Measurements from ENCODE around the gene CTBS. TPM values are rescaled to one million over a fixed set of nuclear protein-coding genes. Genes with fewer than 3 reads are reported as not detected.
"Not testable (repeated sequence)": the region's sequence is repeated elsewhere in the genome, so short reads cannot be mapped to it uniquely, and the experiment has no call there.

CTBS gene
- total RNA-seq, 1 donor from 2014 or later = 3.6 TPM

GRCh38 chr1:84510165-84510564 lies 64.1 kb downstream of the CTBS start:
- Mint-ChIP-seq H3K4me1 (no peaks in the 10 kb centered on the region), H3K36me3 (ENCODE audit: low read depth) (peaks cover 20% of the 10 kb centered on the region), H3K27ac (ENCODE audit: unreplicated experiment) (no peak overlapping the region), H3K4me3 (no peak overlapping the region), H3K9me3 (peaks cover 10% of the 10 kb centered on the region), H3K27me3 (ENCODE audit: low read depth) (no peaks in the 10 kb centered on the region)
- TF ChIP-seq, protein P1, sequence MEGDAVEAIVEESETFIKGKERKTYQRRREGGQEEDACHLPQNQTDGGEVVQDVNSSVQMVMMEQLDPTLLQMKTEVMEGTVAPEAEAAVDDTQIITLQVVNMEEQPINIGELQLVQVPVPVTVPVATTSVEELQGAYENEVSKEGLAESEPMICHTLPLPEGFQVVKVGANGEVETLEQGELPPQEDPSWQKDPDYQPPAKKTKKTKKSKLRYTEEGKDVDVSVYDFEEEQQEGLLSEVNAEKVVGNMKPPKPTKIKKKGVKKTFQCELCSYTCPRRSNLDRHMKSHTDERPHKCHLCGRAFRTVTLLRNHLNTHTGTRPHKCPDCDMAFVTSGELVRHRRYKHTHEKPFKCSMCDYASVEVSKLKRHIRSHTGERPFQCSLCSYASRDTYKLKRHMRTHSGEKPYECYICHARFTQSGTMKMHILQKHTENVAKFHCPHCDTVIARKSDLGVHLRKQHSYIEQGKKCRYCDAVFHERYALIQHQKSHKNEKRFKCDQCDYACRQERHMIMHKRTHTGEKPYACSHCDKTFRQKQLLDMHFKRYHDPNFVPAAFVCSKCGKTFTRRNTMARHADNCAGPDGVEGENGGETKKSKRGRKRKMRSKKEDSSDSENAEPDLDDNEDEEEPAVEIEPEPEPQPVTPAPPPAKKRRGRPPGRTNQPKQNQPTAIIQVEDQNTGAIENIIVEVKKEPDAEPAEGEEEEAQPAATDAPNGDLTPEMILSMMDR (conservative IDR thresholded peaks at IDR 0.05) = no peak
- DNase-seq (ENCODE audit: low read depth, low spot score) = no peak

DNA sequence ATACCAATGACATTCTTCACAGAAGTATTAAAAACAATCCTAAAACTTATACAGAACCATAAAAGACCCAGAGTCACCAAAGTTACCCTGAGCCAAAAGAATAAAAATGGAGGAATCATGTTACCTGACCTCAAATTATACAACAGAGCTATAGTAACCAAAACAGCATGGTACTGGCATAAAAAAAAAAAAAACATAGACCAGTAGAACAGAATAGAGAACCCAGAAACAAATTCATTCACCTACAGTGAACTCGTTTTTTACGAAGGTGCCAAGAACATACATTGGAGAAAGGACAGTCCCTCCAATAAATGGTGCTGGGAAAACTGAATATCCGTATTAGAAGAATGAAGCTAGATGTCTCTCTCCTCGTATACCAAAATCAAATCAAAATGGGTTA lies 65.2 kb downstream of the CTBS start:
- TF ChIP-seq, protein P1 (conservative IDR thresholded peaks at IDR 0.05) = no peak
- H3K9me3 Mint-ChIP-seq = peaks cover 10% of the 10 kb centered on the region
- peaks cover 10% of the 10 kb centered on the region for H3K4me1 Mint-ChIP-seq
- no peak for DNase-seq (ENCODE audit: low read depth, low spot score)
- H3K27ac Mint-ChIP-seq (ENCODE audit: unreplicated experiment) = no peak overlapping the region
- H3K4me3 Mint-ChIP-seq = peak overlapping the region; percentile 52
- peaks cover 20% of the 10 kb centered on the region for H3K36me3 Mint-ChIP-seq (ENCODE audit: low read depth)
- H3K27me3 Mint-ChIP-seq (ENCODE audit: low read depth) = no peaks in the 10 kb centered on the region

- Mint-ChIP-seq H3K36me3 (ENCODE audit: low read depth) (peaks cover 20% of the 10 kb centered on the region), H3K27me3 (ENCODE audit: low read depth) (no peaks in the 10 kb centered on the region), H3K27ac (ENCODE audit: unreplicated experiment) (no peak overlapping the region), H3K9me3 (peaks cover 10% of the 10 kb centered on the region), H3K4me3 (peak overlapping the region; percentile 52), H3K4me1 (peaks cover 15% of the 10 kb centered on the region)
- TF ChIP-seq, protein P1 (conservative IDR thresholded peaks at IDR 0.05) = no peak
- no peak for DNase-seq (ENCODE audit: low read depth, low spot score)
These were observed 65.7 kb downstream of the CTBS start for GRCh38 chr1:84508510-84508909.

DNA sequence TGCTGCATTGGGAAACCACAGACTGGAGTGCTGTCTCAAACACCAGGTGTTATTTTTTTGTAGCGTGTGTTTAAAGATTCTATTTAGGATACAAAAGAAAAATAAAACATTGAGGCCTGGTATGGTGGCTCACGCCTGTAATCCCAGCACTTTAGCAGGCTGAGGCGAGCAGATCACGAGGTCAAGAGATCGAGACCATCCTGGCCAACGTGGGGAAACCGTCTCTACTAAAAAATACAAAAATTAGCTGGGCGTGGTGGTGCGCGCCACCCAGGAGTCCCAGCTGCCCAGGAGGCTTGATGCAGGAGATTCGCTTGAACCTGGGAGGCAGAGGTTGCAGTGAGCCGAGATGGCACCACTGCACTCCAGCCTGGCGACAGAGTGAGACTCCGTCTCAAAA lies 66.4 kb downstream of the CTBS start:
- peaks cover 21% of the 10 kb centered on the region for H3K4me1 Mint-ChIP-seq
- peaks cover 20% of the 10 kb centered on the region for H3K36me3 Mint-ChIP-seq (ENCODE audit: low read depth)
- H3K4me3 Mint-ChIP-seq; H3K27ac Mint-ChIP-seq (ENCODE audit: unreplicated experiment); H3K27me3 Mint-ChIP-seq (ENCODE audit: low read depth); DNase-seq (ENCODE audit: low read depth, low spot score): not testable (repeated sequence)
- peaks cover 10% of the 10 kb centered on the region for H3K9me3 Mint-ChIP-seq

DNA sequence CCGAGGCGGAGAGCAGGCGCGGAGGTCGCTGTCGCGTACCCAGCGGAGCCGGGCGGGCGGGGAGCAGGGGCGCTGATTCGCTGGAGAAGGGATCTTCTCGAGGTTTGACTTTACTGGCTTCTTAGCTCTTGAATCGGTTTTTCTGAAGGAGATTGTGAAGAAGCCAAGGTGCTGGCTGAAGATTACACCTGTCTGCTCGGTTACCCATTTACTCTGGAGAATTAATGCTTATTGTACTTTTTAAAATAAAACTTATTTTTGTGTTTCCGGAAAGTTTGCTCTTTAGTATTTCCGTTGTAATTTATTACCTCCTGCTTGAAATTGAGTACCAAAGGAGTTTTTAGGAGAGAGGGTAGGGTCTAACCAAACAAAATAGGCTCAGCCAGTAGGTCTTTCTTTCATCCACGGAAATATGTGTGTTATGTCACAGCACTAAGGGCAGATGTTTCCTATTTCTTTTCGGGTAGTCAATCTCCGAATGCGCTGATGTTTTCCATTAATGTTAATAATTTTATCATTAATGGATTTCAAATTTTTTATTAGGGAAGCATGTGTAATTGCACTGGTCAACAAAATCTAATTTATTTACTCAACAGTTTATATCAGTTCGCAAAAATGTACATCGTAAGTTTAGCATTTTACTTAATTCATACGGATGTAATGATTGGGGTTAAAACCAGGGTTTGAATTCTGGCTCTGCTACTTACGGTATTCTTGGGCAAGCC lies 67.3 kb downstream of the CTBS start:
- Mint-ChIP-seq H3K27ac (ENCODE audit: unreplicated experiment) (peak overlapping the region; percentile 98), H3K4me1 (peaks cover 22% of the 10 kb centered on the region), H3K27me3 (ENCODE audit: low read depth) (no peaks in the 10 kb centered on the region), H3K4me3 (peak overlapping the region; percentile 95), H3K9me3 (peaks cover 10% of the 10 kb centered on the region), H3K36me3 (ENCODE audit: low read depth) (peaks cover 20% of the 10 kb centered on the region)
- TF ChIP-seq, protein P1 (conservative IDR thresholded peaks at IDR 0.05) = no peak
- DNase-seq (ENCODE audit: low read depth, low spot score) = no peak

- peak; percentile 96 for DNase-seq (ENCODE audit: low read depth, low spot score)
- no peaks in the 10 kb centered on the region for H3K27me3 Mint-ChIP-seq (ENCODE audit: low read depth)
- peak within 1 kb of the TSS; percentile 95 for H3K4me3 Mint-ChIP-seq
- TF ChIP-seq, protein P1 (conservative IDR thresholded peaks at IDR 0.05) = no peak
- H3K9me3 Mint-ChIP-seq = peaks cover 10% of the 10 kb centered on the region
- peaks cover 28% of the 10 kb centered on the region for H3K4me1 Mint-ChIP-seq
- peak within 1 kb of the TSS; percentile 98 for H3K27ac Mint-ChIP-seq (ENCODE audit: unreplicated experiment)
- peaks cover 22% of the 10 kb centered on the region for H3K36me3 Mint-ChIP-seq (ENCODE audit: low read depth)
These were observed 68.1 kb downstream of the CTBS start, which contains the start of the genes GNG5 and SPATA1 for GRCh38 chr1:84506002-84506728. Gene GNG5, minus strand, starts transcription at chr1:84506581. Its CDS starts 490 bp downstream, at chr1:84506091. Gene SPATA1, plus strand, starts transcription at chr1:84506386. Its CDS starts 9,974 bp downstream, at chr1:84516360.

Measured in neural crest cell (in vitro differentiated cells).